ENCODE data around the gene MTUS2.

Gene MTUS2

DNA sequence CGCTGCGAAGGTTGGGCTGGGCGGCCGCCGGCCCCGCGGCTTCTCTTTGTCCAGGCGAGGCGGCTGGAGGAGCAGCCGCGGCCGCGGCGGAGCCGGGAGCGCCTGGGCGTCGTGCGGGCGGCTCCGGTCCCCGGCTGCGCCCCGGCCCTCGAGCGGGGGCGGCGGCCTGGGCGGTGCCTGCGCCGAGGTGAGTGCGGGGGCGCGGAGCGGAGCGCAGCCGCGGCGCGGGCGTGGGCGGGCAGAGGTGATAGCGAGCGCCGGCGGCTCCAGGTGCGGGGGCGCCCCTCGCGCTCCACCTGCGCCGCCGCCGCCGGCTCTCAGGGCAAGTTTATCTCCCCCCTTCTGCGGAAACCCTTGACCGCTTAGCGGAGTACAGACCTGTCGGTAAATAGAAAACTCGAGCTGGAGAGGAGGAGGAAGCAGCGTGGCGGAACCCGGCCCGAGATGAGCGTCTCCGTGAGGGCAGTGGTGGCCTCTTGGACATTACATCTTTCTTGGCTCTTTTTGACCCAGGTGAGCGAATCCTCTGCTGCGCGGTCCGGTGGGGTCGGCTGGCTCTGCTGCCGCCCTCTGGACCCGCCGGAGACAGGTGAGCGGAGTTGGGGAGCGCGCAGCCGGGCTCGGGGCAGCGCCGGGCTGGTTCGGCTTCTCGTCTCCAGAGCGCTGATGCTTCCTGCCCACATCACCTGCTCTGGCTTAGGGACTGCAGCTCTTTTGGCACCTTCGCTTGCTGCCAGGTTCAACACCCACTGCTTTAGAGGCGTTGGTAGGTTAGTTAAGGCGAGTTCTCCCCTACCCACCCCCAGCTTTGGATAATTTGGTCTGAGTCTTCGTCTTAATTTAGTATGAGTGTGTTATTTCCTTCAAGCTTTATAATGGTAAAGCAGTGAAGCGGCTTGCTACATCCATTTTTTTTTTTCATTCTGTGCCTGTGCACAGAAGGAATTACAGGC is at the start of gene MTUS2:
Gene MTUS2, plus strand, starts transcription at position 241 of the 953 bp plus-strand sequence.
- DNase-seq = peak; percentile 49

DNA sequence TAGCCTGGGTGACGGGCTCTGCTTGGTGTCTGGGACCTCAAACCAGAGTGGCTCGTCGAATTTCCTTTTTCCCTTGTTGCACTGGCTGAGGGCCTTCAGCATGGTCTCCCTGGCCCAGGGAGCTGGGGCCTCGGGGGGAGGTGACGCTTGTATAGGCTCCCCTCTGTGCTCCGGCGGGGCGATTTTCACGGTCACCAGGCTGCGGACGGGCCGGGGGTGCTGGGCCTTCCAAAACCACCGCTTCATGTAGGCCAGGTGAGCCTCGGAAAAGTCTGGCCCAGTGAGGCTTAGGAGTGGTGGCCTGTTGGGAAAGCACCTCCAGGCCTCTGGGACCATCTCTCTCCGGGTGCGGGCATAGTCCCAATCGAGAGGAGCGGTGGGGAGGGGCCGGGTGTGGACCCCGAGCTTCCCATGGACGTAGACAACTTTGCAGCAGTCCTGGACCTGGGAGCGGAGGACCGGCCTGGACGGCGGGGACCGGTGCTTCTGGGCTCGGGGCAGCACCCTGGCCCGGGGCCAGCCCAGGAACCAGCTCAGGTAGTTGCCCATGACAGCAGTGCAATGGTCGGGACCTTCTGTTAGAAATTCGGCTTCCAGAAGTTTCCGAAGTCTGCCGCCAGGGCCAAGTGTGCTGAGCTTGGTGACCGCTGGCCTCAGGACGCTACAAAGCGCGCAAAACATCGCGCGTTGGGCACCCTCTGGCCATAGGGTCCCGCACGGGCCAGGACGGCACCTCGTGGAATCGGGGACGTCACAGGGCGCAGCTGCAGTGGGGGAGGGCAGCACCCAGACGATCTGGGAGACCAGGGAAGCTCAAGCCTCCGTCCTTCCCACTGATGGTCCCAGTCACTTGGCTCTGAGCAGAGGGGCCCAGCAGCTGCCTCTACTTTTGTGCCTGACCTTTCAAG is 41.6 kb upstream of the MTUS2 start:
- DNase-seq = no peak

DNA sequence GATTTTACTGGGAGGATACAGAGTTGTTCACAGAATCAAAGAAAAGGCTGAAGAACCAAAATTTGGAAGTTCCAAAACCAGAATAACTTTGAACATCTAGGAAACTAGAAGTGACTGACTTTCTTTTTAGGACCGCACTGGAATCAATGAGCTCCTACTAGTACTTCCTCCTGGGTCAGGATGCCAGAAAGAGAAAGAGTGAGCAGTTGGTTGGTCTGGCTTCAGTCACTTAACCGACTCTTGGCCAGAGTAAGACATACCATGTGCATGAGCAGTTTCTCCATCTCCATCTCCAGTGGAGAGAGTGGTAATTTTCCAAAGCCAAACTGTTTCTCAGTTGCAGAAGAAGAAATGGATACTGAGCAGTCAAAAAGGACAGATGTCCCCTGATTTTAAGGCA is 27.1 kb upstream of the MTUS2 start:
- DNase-seq = no peak

DNA sequence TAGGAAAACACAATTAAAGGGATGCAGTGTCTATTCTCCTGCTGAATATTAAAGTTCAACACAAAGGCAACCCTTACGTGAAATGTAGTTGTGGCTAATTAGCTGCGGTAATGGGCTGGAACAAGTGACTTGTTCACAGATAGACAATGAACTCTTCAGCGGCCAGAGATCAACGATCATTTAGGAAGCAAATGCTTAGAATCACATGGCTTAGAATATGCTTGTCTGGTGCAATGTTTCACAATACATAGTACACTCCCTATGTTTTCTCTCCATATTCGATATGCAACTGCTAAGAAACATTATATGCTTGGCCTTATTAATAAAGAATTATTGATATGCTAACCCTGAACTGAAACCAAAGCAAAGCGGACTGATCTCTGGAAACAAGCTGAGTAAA is 25.7 kb upstream of the MTUS2 start:
- peak; percentile 45 for DNase-seq

DNA sequence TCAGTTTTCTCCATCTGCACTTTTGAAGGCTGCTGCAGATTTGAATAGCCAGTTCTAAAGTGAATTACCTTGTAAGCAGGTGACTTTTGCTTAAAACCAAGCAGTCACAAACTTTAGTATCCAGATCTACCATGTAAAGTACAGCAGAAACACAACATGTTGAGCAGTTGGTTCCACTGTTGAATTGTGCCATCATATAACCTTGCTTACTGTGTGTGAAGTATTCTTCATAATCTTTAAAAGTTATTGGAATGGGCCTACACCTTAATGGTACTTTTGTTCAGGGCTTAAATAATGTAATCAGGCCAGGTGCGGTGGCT is 23.2 kb upstream of the MTUS2 start:
- no peak for DNase-seq

DNA sequence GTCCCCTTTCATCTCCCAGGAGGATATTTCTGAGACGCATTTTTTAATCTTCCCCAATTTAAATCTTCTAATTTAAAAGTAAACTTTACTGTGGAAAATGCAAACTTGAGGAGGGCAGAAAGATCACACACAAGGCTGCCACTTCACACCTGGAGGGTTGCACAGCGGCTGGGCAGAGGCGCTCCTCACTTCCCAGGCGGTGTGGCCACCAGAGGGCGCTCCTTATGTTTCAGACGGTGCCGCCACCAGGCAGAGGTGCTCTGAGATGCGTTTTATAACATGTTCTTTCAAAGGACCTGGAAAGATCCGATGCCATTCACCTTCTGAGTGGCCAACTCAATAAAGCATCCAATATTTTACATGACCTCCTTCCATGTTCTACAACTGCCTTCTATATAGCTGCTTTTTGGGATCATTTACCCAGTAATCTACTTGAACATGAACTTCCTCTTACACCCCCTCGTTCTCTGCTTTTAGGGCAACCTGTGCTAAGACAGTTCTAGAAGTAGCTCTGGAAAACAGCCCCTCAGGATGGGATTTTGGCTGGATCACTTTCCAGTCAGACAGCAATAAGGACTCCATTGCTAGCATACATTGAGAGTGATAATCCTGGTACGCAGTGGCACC is 14.8 kb upstream of the MTUS2 start:
- peak; percentile 1 for DNase-seq

DNA sequence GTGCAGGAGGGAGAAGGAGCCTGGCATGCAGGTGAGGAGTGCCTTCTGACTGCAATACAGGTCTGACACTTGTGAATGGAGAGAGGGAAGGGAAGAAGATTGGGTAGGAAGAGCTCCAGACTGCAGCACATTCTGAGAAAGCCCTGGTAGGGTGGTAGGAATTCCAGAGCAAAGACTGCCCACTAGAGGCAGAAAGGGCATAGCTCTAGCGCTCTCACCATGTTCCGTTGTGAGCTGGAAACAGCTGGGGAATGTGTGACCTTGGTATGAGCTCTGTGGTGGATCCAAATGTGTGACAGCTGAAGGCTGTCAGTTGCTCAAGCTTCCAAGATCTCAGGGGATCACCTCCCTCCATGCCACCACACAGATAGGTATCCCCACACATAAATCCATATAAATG is 2.9 kb upstream of the MTUS2 start:
- no peak for DNase-seq

DNA sequence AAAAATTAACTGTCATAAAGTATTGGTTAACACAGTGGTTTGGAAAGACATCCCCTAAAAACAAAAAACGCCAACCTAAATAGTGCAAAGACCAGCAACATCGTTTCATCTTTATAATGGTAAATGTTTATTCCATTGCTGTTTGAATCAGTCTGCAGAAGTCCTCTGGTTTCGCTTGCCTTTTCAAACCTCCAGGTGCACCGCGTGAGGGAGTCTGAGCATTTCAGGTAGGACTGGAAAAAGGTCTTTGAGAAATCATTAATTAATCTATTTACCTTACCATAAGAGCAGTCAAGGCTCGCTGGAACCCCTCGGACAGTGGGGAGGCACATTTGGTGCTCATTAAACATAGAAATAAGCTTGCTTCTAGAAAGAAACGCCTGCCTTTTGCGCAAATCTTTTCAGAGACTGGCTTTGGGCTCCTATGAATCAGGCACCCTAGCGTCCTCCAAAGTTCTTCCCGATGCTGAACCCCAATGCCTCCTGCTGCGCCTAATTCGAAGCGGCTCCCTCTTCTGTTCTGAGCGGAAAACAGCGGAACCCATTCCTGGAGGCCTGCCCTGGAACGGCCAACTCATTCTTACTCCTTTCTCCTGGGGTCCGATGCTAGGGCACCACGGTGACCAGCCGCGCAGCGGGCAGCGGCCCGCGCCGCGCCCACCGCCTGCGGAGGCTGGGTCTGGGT is 951 bp upstream of the MTUS2 start:
- peak; percentile 18 for DNase-seq

DNA sequence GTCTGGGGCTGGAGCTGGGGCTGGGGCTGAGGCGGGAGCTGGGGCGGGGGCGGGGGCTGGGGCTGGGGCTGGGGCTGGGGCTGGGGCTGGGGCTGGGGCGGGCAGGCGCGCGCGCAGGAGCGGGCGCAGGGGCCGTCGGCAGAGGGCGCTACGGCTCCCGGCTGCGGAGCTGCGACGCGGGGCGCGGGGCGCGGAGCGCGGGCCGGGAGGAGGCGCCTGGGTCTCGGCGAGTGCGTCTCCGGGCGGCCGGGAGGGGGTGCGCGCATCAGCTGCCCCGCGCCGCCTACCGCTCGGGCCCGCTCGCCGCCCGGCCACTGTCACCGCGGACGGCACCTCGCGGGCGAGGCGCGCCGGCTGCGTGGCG is 422 bp upstream of the MTUS2 start:
- DNase-seq = peak; percentile 77

DNA sequence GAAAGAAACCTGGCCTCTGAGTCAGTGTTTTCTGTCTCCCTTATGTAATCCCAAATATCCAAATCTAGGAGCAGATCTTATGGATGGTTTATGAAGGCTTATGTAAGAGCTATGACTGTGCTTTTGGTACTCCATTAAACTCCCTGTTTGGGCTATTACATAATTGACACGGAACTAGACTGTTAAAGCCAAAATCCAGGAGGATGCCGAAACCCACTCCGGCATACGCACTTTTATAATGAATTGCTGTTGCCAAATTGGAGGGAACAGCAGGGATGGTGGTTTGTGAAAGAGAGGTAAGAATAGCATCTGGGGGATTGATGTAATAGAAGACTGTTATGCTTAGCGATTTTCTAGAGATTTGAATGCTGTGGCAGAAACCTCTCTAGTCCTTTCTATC is 2.0 kb downstream of the MTUS2 start:
- no peak for DNase-seq

DNA sequence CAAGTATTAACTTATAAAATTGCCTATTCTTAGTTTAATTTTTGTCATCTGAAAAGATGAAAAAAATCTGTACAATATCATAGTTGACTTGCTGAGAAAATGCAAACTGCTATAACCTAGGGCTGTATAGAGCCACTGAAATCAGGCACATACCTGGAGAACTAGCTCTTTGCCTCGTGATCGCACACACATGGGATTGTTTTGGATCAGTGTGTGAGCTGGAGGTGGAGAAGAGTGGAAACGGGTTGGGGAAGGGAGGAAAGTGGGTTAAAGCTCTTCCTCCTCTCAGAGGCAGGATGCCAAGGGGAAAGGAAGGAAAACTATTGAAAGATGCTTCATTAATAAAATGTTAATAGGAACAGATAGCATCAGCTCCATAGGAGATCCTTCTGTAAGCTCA is 2.7 kb downstream of the MTUS2 start:
- DNase-seq = no peak

DNA sequence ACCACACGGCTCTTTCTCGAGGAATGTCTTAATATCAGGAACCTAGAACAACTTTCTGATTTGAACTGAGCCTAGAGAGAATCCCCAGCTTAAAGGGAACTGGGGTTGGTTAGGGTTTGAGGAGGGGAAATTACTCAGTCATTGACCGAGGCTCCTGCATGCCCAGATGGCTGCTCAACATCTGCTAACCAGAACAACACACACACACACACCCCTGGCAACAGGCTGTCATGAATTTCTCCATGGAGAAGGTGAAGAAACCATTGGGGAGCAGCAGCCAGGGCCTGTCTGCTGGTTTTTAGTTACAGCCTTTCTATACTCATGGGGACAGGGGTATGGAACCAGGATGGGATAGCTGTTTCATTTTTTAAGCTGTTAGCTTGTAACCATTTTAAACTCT is 5.2 kb downstream of the MTUS2 start:
- no peak for DNase-seq

DNA sequence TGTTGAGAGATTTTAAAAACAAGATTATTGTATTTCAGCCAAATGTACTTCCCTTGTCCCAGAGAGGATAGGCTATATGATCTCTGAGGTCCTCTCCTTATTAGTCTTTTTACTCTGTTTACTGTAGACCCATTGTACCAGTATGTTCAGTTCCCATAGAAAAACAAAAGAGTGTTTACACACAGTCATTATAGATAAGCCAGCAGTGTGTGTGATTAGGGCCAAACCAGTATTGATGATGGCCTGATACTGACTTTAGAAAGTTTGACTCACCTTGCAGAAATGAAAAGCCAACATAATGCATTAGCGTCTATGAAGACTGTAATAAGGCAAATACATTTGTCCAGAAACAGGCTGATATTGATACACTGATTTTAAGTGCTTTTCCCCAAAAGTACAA is 6.2 kb downstream of the MTUS2 start:
- no peak for DNase-seq

DNA sequence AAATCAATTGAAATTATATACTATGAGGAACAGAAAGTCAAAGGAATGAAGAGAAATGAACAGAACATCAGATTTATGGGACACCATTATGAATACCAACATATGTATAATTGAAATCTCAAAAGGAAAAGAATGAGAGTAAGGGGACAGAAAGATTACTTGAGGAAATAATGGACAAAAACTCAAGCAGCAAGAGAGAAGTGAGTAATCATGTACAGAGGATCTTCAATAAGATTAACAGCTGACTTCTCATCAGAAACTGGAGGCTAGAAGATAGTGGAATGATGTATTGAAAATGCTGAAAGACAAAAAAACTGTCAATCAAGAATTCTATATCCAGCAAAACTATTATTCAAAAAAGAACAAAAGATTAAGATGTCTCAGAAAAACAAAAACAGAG is 10.4 kb downstream of the MTUS2 start:
- no peak for DNase-seq

DNA sequence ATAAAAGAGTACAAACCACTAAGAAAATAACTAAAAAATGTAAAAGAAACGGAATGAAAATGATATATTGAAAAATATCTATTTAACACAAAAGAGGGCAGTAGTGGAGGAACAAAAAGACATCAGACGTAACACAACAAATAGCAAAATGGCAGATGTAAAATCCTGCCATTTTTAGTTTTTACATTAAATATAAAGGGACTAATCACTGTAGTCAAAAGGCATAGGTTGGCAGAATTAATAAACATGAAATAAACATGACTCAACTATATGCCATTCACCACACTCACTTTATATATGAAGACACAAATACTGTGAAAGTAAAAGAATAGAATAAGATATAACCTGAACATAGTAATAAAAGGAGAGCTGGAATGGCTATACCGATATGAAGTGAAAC is 11.0 kb downstream of the MTUS2 start:
- DNase-seq = no peak

DNA sequence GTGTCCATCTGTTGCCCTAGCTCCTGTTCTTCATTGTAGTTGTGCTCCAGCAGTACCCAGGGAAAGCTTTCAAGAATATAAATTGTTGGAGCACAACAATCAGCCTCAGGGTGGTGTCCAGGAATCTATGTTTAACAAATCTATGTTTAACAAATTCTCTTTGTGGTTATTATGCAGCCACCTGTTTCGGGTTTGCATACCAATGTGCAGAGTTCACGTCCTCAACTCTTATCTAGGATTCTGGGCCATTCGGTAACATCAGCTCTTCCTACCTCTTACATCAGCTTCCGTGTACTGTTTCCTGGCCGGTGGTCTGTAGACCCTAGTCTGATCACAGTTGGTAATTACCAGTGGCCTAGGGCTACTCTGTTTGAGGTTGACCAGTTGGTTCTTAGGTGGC is 17.0 kb downstream of the MTUS2 start:
- no peak for DNase-seq

DNA sequence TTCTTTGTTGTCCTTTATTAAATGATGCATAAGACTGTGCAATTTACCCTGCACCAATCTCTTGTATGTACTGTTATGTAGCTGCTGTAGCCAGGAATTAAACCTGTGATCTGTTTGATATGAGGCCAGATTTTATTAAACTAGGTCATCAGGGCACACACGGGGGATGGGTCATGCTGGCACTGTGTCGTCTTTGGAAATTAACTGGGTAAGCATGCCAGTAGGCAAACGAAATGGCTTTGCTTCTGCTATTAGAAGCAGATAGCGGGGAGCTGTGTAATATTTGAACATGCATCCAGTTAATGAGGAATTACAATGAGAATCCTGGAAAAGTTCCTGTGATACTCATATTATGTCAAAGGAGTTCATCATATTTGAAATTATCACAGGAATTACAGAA is 23.5 kb downstream of the MTUS2 start:
- DNase-seq = no peak

DNA sequence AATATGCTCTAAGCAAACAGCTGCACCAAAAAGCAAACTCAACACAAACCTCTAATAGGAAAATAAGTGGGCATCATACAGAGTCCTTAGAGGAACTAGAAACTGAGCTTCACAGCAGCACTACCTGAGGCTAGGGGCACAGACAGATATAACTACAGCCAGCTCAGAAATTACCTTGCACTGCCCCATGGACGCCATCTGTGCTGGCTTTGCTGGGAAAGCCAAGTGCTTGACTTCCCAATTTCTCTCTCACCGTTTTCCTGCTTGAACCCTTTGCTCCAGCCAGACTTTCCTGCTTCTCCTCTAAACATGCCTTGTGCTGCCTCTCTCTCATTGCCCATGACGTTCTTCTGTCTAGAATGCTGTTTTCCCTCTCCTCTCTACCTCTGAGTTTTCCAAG is 29.3 kb downstream of the MTUS2 start:
- DNase-seq = no peak

DNA sequence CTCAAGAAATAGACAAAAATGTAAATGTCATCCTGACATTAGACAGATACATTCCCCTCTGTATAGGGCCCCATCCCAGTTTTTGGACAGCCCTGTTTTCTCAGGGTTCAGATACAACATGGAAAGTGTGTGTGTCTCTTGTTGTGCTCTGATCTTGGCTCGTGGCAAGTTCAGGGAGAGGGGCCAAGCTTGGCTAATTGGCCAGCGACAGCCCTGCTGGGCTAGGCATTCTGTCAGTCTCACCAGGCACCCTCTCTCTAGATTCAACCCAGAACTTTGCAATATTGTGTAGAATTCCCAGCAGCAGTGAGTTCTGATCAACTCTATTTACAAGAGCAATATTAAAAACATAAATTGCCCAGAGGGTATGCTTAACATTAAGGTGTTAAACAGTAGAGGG is 30.1 kb downstream of the MTUS2 start:
- DNase-seq = no peak

DNA sequence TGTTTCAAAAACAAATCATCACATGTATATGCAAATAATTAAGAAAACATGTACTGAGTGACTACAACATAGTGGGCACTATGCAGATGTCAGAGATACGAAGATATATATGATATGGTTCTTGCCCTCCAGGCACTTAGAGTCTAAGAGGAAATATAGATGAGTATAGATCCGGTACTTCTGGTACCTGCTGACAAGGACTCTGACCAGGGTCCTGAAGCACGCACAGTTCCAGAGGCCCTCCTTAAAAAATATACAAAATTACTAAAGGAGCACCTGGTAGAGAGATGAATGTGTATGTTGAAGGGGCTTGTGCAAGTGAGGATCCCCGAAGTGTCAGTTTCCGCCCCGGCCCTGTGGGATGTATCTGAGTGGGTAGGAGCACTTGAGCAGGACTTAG is 31.3 kb downstream of the MTUS2 start:
- no peak for DNase-seq

DNA sequence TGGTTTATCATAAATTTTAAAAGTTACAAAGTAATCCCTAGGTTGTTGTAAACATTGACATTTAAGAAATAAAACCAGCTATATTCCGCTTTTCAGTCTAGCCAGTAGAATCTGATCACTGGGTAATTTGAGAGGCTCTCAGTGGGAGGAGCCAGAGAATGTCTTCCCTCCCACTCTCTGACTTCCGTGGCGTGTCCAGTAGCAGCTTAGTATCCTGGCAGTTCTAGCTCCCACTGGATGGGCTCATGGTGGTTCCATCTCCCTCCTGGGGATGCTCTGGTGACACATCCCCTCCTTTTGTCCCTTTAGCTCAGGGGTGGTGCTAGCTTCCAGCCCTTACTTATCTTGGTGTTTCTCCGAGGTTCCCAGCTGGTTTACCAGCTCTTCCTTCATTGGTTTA is 34.5 kb downstream of the MTUS2 start:
- no peak for DNase-seq

DNA sequence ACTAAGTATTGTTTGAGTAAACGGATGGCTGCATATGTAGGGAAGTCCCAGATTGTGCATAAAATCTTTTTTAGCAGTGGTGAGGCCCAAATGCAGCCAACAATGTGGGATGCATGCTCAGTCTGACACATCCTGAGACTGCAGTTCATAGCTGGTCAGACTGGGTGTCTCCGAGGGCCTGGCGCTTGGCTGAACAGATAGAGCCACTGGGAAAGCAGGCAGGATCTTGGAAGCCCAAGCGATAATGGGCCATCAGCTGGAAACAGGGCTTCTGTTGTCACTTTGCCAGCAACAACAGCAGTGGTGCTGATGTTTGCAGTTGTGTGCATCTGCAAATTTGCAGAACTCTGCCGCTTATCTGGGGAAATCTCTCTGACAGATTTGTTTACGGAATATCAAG is 36.1 kb downstream of the MTUS2 start:
- DNase-seq = no peak

DNA sequence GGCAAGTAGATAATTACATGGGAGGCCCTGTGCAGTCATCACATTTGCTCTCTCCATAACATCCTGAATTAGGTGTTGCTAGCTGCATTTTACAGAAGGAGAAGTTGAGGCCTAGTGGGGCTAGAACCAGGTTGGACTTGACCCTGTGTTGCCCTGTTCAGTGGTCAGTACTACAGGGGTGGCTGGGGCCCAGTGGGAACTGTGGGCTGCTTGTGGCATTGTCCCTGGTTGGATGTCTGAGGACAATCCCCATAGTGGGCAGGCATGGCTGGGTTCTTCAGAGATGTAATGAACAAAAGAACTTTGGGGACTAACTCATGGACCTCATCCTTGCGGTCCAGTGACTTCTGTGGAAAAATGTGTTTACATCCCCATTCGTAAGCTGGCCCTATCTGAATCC is 38.9 kb downstream of the MTUS2 start:
- DNase-seq = no peak

Measured in NCI-H345 (cell line).